H9 (cell line): Measurements from ENCODE around the gene ILF3. TPM values are rescaled to one million over a fixed set of nuclear protein-coding genes. Genes with fewer than 3 reads are reported as not detected.

ENCODE experiments used
- DNase-seq: peaks from one replicate; pipeline ENCODE4 v3.0.0-alpha.2; 2017
- H2AFZ ChIP-seq: one replicate; pipeline ENCODE4 v1.6.1; 2013; ENCODE audit warnings: mild to moderate bottlenecking, low read length, control low read depth, moderate library complexity
- H2AK5ac ChIP-seq: 2 replicates; pipeline ENCODE4 v1.6.1; 2013; ENCODE audit warnings: low read length, control low read depth, mixed read lengths; ENCODE audit not compliant: insufficient read length
- H2BK120ac ChIP-seq: one replicate; pipeline ENCODE4 v1.6.1; 2013; ENCODE audit warnings: low read depth, mild to moderate bottlenecking, low read length, control low read depth, inconsistent platforms; ENCODE audit not compliant: poor library complexity, severe bottlenecking
- H2BK12ac ChIP-seq: 2 replicates; pipeline ENCODE4 v1.6.1; 2013; ENCODE audit warnings: low read length, control low read depth, mixed read lengths, low read depth; ENCODE audit not compliant: insufficient read length
- H2BK15ac ChIP-seq: 2 replicates; pipeline ENCODE4 v1.6.1; 2013; ENCODE audit warnings: low read depth, low read length, control low read depth
- H2BK20ac ChIP-seq: one replicate; pipeline ENCODE4 v1.6.1; 2013; ENCODE audit warnings: low read depth, mild to moderate bottlenecking, low read length, control low read depth, inconsistent platforms; ENCODE audit not compliant: poor library complexity, severe bottlenecking
- H2BK5ac ChIP-seq: 2 replicates; pipeline ENCODE4 v1.6.1; 2013; ENCODE audit warnings: low read length, control low read depth, mixed read lengths; ENCODE audit not compliant: insufficient read length
- H3K14ac ChIP-seq: 2 replicates; pipeline ENCODE4 v1.6.1; 2013; ENCODE audit warnings: low read length, control low read depth; ENCODE audit not compliant: insufficient read depth
- H3K18ac ChIP-seq: 2 replicates; pipeline ENCODE4 v1.6.1; 2013; ENCODE audit warnings: low read depth, mild to moderate bottlenecking, mixed read lengths, low read length, control low read depth; ENCODE audit not compliant: insufficient read length
- H3K23ac ChIP-seq: 2 replicates; pipeline ENCODE4 v1.6.1; 2013; ENCODE audit warnings: low read length, control low read depth, mixed read lengths, low read depth; ENCODE audit not compliant: insufficient read length
- H3K23me2 ChIP-seq: 2 replicates; pipeline ENCODE4 v1.6.1; 2013; ENCODE audit warnings: low read depth, mild to moderate bottlenecking, mixed read lengths, low read length, control low read depth; ENCODE audit not compliant: insufficient read length, poor library complexity, severe bottlenecking
- H3K27ac ChIP-seq: 2 replicates; pipeline ENCODE4 v1.5.1; 2013; ENCODE audit warnings: low read length, control low read depth, mixed read lengths, low read depth; ENCODE audit not compliant: insufficient read length
- H3K27me3 ChIP-seq: 2 replicates; pipeline ENCODE4 v1.6.1; 2013; ENCODE audit warnings: low read length, control low read depth, inconsistent platforms; ENCODE audit not compliant: insufficient read depth
- H3K4ac ChIP-seq: 2 replicates; pipeline ENCODE4 v1.6.1; 2013; ENCODE audit warnings: low read depth, mild to moderate bottlenecking, control low read depth, inconsistent platforms, low read length, moderate library complexity
- H3K4me1 ChIP-seq: 2 replicates; pipeline ENCODE4 v1.6.1; 2013; ENCODE audit warnings: low read length, control low read depth, inconsistent platforms; ENCODE audit not compliant: insufficient read depth
- H3K4me2 ChIP-seq: 2 replicates; pipeline ENCODE4 v1.6.1; 2013; ENCODE audit warnings: low read length, control low read depth, mixed read lengths; ENCODE audit not compliant: insufficient read length, insufficient read depth
- H3K56ac ChIP-seq: 2 replicates; pipeline ENCODE4 v1.6.1; 2013; ENCODE audit warnings: low read depth, mild to moderate bottlenecking, mixed read lengths, low read length, control low read depth; ENCODE audit not compliant: insufficient read length
- H3K79me1 ChIP-seq: 2 replicates; pipeline ENCODE4 v1.6.1; 2013; ENCODE audit warnings: low read depth, mild to moderate bottlenecking, moderate library complexity, low read length, control low read depth, inconsistent platforms; ENCODE audit not compliant: insufficient read depth, poor library complexity, severe bottlenecking
- H3K79me2 ChIP-seq: 2 replicates; pipeline ENCODE4 v1.6.1; 2013; ENCODE audit warnings: low read length, control low read depth, inconsistent platforms; ENCODE audit not compliant: insufficient read depth
- H3K9ac ChIP-seq: 2 replicates; pipeline ENCODE4 v1.6.1; 2013; ENCODE audit warnings: low read length, control low read depth, mixed read lengths; ENCODE audit not compliant: insufficient read length; ENCODE audit errors: extremely low read depth
- H3K9me3 ChIP-seq: one replicate; pipeline ENCODE4 v1.6.1; 2013; ENCODE audit warnings: low read depth, low read length, inconsistent platforms; ENCODE audit not compliant: control insufficient read depth
- H3T11ph ChIP-seq: one replicate; pipeline ENCODE4 v1.6.1; 2013; ENCODE audit warnings: mild to moderate bottlenecking, low read length, control low read depth, inconsistent platforms
- H4K20me1 ChIP-seq: one replicate; pipeline ENCODE4 v1.6.1; 2013; ENCODE audit not compliant: control insufficient read depth, insufficient read length, insufficient read depth
- H4K5ac ChIP-seq: 2 replicates; pipeline ENCODE4 v1.6.1; 2013; ENCODE audit warnings: low read depth, mild to moderate bottlenecking, mixed read lengths, low read length, control low read depth; ENCODE audit not compliant: insufficient read length
- H4K8ac ChIP-seq: replicated peaks from 2 replicates; pipeline ENCODE4 v1.6.1; 2013; ENCODE audit warnings: low read length, control low read depth, mixed read lengths, low read depth; ENCODE audit not compliant: insufficient read length
- H4K91ac ChIP-seq: 2 replicates; pipeline ENCODE4 v1.6.1; 2013; ENCODE audit warnings: low read depth, mild to moderate bottlenecking, moderate library complexity, mixed read lengths, low read length, control low read depth; ENCODE audit not compliant: insufficient read length
- H3K27ac Mint-ChIP-seq, 3 experiments: 2 replicates in 2 of 3; 3 replicates in 1 of 3; pipeline ENCODE4 v1.8.0; 2020 to 2021; ENCODE audit warnings: mixed read lengths in 3 of 3, mild to moderate bottlenecking in 1 of 3, moderate library complexity in 1 of 3
- H3K27me3 Mint-ChIP-seq: 2 replicates; pipeline ENCODE4 v1.8.0; 2021; ENCODE audit warnings: low read depth, mild to moderate bottlenecking, moderate library complexity, mixed read lengths
- H3K36me3 Mint-ChIP-seq, 3 experiments: 2 replicates in 2 of 3; 3 replicates in 1 of 3; pipeline ENCODE4 v1.8.0; 2020 to 2021; ENCODE audit warnings: low read depth in 3 of 3, mixed read lengths in 3 of 3; ENCODE audit not compliant: insufficient read depth in 1 of 3
- H3K4me1 Mint-ChIP-seq, 2 experiments: 2 replicates each; pipeline ENCODE4 v1.8.0; 2020; ENCODE audit warnings: mixed read lengths in 2 of 2
- H3K4me3 Mint-ChIP-seq, 2 experiments: 2 replicates in 1 of 2; 3 replicates in 1 of 2; pipeline ENCODE4 v1.8.0; 2020 to 2021; ENCODE audit warnings: mild to moderate bottlenecking in 2 of 2, mixed read lengths in 2 of 2, moderate library complexity in 1 of 2
- H3K9me3 Mint-ChIP-seq, 2 experiments: 2 replicates in 1 of 2; 3 replicates in 1 of 2; pipeline ENCODE4 v1.8.0; 2020; ENCODE audit warnings: mild to moderate bottlenecking in 2 of 2, mixed read lengths in 2 of 2, moderate library complexity in 1 of 2
- CTCF ChIP-seq: fragments of 200-600 bp; sonication (generic); conservative IDR thresholded peaks from 3 replicates; pipeline ENCODE4 v1.8.0; 2021; ENCODE audit warnings: antibody characterized with exemption, mild to moderate bottlenecking
- WGBS: extraction: QIAGEN DNeasy Blood & Tissue Kit; methylation state at CpG from one replicate; pipeline ENCODE4 v1.1.7; 2013; ENCODE audit warnings: missing lambda C conversion rate, low lambda C conversion rate, mixed read lengths; ENCODE audit not compliant: insufficient read length; ENCODE audit errors: extremely low coverage; 5-methylcytosine and 5-hydroxymethylcytosine counted together
- total RNA-seq: library from RNA; stranded (reverse); gene quantifications from 2 replicates; pipeline ENCODE4 v1.2.1, GENCODE V29; 2021

Gene ILF3
- total RNA-seq, 1 experiment from 2014 or later, result 841 TPM

GRCh38 chr19:10667867-10668266 is 13.7 kb downstream of the ILF3 start:
- Histone ChIP-seq H3K56ac (no peak overlapping the region), H4K91ac (no peak overlapping the region), H2AK5ac (no peak overlapping the region), H3K4me1 (no peaks in the 10 kb centered on the region), H3K23me2 (no peaks in the 10 kb centered on the region), H3K9ac (no peak overlapping the region), H3K27ac (no peak overlapping the region), H3K27me3 (no peaks in the 10 kb centered on the region), H3K79me2 (peaks cover 80% of the 10 kb centered on the region), H2BK5ac (no peak overlapping the region), H3K9me3 (no peaks in the 10 kb centered on the region), H4K5ac (no peak overlapping the region), H3T11ph (no peak overlapping the region), H2BK20ac (no peak overlapping the region), H3K14ac (no peak overlapping the region), H3K4me2 (no peak overlapping the region), H2BK15ac (no peak overlapping the region), H3K4ac (no peak overlapping the region), H2BK120ac (no peak overlapping the region), H2AFZ (no peak overlapping the region), H4K20me1 (no peaks in the 10 kb centered on the region), H3K18ac (no peak overlapping the region), H4K8ac (no peak overlapping the region), H3K79me1 (peaks cover 4% of the 10 kb centered on the region), H3K23ac (no peak overlapping the region), H2BK12ac (no peak overlapping the region)
- Mint-ChIP-seq H3K9me3 (no peaks in the 10 kb centered on the region), H3K27ac (peak overlapping the region in 1 of 3 experiments; percentile 55; a peak in 2 of 7 replicates), H3K27me3 (no peaks in the 10 kb centered on the region; the same call in 1 of the 2 replicates), H3K4me3 (peak overlapping the region in 1 of 2 experiments; percentile 38; a peak in 2 of 5 replicates), H3K36me3 (peaks cover 48 to 65% (median 60%) of the 10 kb centered on the region in 3 experiments), H3K4me1 (peaks cover 5 to 9% of the 10 kb centered on the region in 2 experiments)
- TF ChIP-seq CTCF, result no peak
- no peak for DNase-seq
- WGBS, result no CpG with 5 or more reads among the region's 6 CpGs
